GM12864 (cell line): Measurements from ENCODE around the gene TIMM50.
"Not testable (repeated sequence)": the region's sequence is repeated elsewhere in the genome, so short reads cannot be mapped to it uniquely, and the experiment has no call there.

Experiments used
- DNase-seq: peaks from one replicate; pipeline ENCODE4 v3.0.0-alpha.2; 2011; ENCODE audit warnings: low read depth
- H3K4me3 ChIP-seq: 2 replicates; pipeline ENCODE4 v1.5.1; 2011; ENCODE audit warnings: mild to moderate bottlenecking, low read depth, low read length, control low read depth
- CTCF ChIP-seq: IDR thresholded peaks from 2 replicates; pipeline ENCODE4 v1.5.1; 2011; ENCODE audit warnings: low read depth, mild to moderate bottlenecking, moderate library complexity, low read length, control low read depth, inconsistent platforms; ENCODE audit errors: missing control alignments

The TIMM50 gene

GRCh38 chr19:39471756-39472536 lies 8.7 kb upstream of the TIMM50 start:
- DNase-seq: no peak
- TF ChIP-seq CTCF: no peak
- no peak overlapping the region for H3K4me3 ChIP-seq

GRCh38 chr19:39472746-39473442 lies 7.7 kb upstream of the TIMM50 start:
- no peak for TF ChIP-seq CTCF
- no peak for DNase-seq
- H3K4me3 ChIP-seq: no peak overlapping the region

GRCh38 chr19:39473443-39473960 lies 7.1 kb upstream of the TIMM50 start:
- DNase-seq: no peak
- no peak for TF ChIP-seq CTCF
- H3K4me3 ChIP-seq: no peak overlapping the region

GRCh38 chr19:39474139-39474620 lies 6.5 kb upstream of the TIMM50 start:
- no peak overlapping the region for H3K4me3 ChIP-seq
- TF ChIP-seq CTCF: peak; percentile 83
- no peak for DNase-seq

GRCh38 chr19:39475748-39476147 lies 4.9 kb upstream of the TIMM50 start:
- TF ChIP-seq CTCF: no peak
- no peak for DNase-seq
- no peak overlapping the region for H3K4me3 ChIP-seq

GRCh38 chr19:39479319-39479801 lies 1.3 kb upstream of the TIMM50 start:
- DNase-seq, H3K4me3 ChIP-seq: not testable (repeated sequence)

GRCh38 chr19:39479916-39480315 lies 722 bp upstream of the TIMM50 start:
- H3K4me3 ChIP-seq: peak overlapping the region; percentile 72
- DNase-seq: no peak
- no peak for TF ChIP-seq CTCF
